ENCODE results near the gene ITPKB.

Gene ITPKB

DNA sequence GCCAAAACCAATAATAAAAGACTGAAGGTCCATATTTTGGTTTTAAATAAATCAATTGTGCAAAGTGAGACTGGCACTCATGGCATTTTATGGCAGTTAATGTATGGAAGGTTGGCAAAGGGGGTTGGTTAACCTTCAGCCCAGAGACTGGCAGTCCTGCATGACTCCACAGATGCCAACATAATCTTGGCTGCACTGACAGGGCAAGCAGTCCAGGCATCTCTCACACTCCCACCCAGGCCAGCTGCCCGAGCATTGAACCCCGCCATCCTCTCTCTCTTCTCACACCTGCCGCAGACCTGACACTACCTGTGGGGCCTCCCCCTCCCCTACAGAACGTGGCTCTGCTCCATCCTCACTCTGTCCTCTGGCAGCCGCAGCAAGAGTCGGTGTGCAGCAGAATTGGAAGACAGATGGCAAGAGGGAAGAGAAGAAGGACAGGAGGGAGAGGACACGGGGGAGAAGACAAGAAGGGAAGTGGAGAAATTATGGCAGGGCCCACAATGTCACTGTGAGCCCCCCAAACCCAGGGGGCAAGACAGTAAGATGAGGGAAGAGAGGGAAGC, 43.7 kb downstream of the ITPKB start:
- no peak overlapping the region for H3K4me3 ChIP-seq (ENCODE audit: control insufficient read depth, low read depth, low read length)
- DNase-seq (ENCODE audit: low read depth), result no peak
- TF ChIP-seq, protein P1, sequence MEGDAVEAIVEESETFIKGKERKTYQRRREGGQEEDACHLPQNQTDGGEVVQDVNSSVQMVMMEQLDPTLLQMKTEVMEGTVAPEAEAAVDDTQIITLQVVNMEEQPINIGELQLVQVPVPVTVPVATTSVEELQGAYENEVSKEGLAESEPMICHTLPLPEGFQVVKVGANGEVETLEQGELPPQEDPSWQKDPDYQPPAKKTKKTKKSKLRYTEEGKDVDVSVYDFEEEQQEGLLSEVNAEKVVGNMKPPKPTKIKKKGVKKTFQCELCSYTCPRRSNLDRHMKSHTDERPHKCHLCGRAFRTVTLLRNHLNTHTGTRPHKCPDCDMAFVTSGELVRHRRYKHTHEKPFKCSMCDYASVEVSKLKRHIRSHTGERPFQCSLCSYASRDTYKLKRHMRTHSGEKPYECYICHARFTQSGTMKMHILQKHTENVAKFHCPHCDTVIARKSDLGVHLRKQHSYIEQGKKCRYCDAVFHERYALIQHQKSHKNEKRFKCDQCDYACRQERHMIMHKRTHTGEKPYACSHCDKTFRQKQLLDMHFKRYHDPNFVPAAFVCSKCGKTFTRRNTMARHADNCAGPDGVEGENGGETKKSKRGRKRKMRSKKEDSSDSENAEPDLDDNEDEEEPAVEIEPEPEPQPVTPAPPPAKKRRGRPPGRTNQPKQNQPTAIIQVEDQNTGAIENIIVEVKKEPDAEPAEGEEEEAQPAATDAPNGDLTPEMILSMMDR (IDR thresholded peaks at IDR 0.05; ENCODE audit: control insufficient read depth, insufficient read depth, low read depth, low read length, missing control alignments), result no peak

DNA sequence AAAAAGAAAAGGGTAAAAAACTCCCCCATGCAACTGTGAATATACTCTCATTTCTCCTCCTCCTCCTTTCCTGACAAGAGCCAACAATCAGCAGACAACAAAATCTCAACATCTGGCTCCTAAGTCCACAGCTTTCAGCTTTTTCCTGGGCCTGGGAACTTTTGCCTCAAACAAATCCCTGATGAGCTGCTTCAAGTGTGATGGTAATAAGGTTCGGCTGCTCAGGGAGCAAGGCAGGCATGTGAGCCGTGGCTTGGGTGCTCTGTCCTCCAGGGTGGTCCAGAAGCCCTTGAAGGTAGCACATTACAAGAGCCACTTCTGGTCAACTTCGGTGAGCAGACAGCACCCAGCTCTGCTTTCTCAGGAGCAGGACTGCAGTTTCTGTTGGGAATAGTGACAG, 46.3 kb downstream of the ITPKB start:
- no peak for DNase-seq (ENCODE audit: low read depth)
- TF ChIP-seq, protein P1 (IDR thresholded peaks at IDR 0.05; ENCODE audit: control insufficient read depth, insufficient read depth, low read depth, low read length, missing control alignments), result no peak
- H3K4me3 ChIP-seq (ENCODE audit: control insufficient read depth, low read depth, low read length), result no peak overlapping the region

DNA sequence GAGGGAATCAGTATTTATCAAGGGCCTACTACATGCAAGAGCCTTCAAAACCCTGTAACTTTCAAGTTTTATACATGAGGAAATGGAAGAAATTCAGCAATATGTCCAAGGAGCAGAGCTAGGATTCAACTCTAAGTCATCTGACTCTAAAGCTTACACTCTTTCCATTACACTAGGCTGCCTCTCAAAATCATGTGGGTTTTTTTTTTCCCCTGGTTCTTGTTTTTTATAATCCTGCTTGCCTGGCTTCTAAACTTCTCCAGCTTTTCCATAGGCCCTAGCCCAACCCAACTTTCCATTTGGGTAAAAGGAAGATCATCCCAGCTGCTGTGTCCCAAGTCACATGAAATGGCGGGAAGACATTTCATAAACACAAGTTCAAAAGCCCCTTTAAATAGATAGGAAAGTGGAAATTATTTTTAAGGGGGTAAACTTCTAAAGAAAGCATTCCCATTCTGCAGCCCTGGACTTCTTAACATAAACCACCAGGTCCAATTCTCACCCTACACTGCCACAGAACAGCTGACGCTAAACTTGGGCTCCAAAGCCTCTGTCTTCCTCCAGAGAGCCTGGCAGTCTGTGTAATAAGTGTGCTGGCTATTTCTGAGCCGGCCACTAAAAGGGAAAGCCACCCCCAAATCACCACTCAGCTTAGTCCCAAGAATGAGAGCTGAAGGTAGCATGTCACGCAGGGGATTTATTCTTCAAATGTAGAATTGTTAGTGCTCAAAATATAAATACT, 46.9 kb downstream of the ITPKB start:
- TF ChIP-seq, protein P1 (IDR thresholded peaks at IDR 0.05; ENCODE audit: control insufficient read depth, insufficient read depth, low read depth, low read length, missing control alignments), result no peak
- no peak overlapping the region for H3K4me3 ChIP-seq (ENCODE audit: control insufficient read depth, low read depth, low read length)
- no peak for DNase-seq (ENCODE audit: low read depth)

DNA sequence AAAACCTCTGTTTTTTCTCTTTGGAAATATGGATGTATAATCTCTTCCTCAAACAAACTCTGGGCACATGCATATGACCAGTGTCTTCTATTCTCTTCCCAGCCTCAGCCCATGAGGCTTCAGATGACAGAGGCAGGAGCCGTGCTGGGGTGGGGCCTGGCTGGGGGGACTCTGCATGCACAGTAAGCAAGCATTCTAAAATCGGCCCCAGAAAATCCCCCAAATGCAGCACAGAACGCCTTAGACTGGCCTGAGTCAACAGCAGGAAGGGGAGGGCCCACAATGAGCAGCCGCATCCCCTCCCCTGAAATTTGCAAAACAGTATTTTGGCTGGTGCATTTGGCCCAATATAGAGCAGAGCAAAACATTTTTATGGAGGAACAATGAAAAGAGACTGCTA, 47.8 kb downstream of the ITPKB start:
- TF ChIP-seq, protein P1 (IDR thresholded peaks at IDR 0.05; ENCODE audit: control insufficient read depth, insufficient read depth, low read depth, low read length, missing control alignments), result no peak
- DNase-seq (ENCODE audit: low read depth), result no peak

DNA sequence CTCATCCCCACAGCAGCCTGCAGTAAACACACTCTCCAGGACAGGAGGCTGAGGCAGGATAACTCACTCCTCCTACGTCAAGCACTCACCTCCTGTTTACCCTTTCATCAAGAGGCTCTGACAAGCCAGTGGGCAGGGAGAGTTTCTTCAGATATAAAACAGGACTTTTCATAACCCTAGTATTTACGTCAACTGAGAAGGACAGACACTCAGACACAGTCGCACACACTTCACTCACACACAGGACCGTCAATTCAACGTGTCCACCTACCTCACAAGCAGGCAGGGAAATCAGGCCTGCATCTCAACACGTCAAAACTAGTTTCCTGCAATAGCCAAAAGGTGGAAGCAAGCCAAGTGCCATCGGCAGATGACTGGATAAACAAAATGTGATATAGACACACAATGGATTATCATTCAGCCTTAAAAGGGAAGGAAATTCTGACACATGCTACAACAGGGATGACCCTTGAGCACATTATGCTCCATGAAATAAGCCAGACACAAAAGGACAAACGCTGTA, 48.6 kb downstream of the ITPKB start:
- H3K4me3 ChIP-seq (ENCODE audit: control insufficient read depth, low read depth, low read length), result no peak overlapping the region
- TF ChIP-seq, protein P1 (IDR thresholded peaks at IDR 0.05; ENCODE audit: control insufficient read depth, insufficient read depth, low read depth, low read length, missing control alignments), result no peak
- no peak for DNase-seq (ENCODE audit: low read depth)

More for the DNA sequence above, 47.8 kb downstream of the ITPKB start:
- H3K4me3 ChIP-seq (ENCODE audit: control insufficient read depth, low read depth, low read length), result no peak overlapping the region

DNA sequence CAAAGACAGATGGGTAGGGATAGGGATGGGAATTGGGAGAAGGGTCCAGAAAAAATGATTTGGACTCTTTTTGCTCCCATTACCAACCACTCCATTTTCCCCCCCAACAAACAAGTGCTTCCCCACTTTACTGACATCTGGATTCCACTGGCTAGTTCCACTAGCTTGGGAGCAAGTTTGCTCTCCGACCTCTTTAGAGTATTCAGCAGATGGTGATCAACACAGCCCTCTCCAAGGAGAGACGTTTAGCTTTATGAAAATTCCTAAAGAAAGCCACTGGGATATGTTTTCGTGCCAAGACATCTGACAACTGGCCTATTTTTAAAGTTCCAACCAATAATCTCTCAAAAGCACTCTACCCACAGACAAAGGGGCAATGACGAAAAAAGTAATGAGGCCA, 50.3 kb downstream of the ITPKB start:
- TF ChIP-seq, protein P1 (IDR thresholded peaks at IDR 0.05; ENCODE audit: control insufficient read depth, insufficient read depth, low read depth, low read length, missing control alignments), result no peak
- no peak overlapping the region for H3K4me3 ChIP-seq (ENCODE audit: control insufficient read depth, low read depth, low read length)
- no peak for DNase-seq (ENCODE audit: low read depth)
